GM12874 (cell line): ENCODE results near the gene FEM1B.

Source experiments
- CTCF ChIP-seq: IDR thresholded peaks from 2 replicates; pipeline ENCODE4 v1.5.1; 2011; ENCODE audit warnings: low read depth, mild to moderate bottlenecking, control low read depth, low read length, moderate library complexity; ENCODE audit not compliant: insufficient read depth

The FEM1B gene

GRCh38 chr15:68289621-68290352, 12.2 kb downstream of the FEM1B start:
- TF ChIP-seq CTCF: no peak

- no peak for TF ChIP-seq CTCF
Measured at GRCh38 chr15:68290715-68291114, 13.2 kb downstream of the FEM1B start.

- no peak for TF ChIP-seq CTCF
Measured at GRCh38 chr15:68292157-68292781, 14.7 kb downstream of the FEM1B start.

- no peak for TF ChIP-seq CTCF
Measured at GRCh38 chr15:68292967-68293366, 15.4 kb downstream of the FEM1B start.

GRCh38 chr15:68295014-68295805, 17.7 kb downstream of the FEM1B start:
- TF ChIP-seq CTCF: no peak

- no peak for TF ChIP-seq CTCF
Measured at GRCh38 chr15:68298336-68298735, 20.8 kb downstream of the FEM1B start.

GRCh38 chr15:68298882-68299381, 21.4 kb downstream of the FEM1B start:
- TF ChIP-seq CTCF: no peak
